Endothelial cell of umbilical vein (primary cell): ENCODE measurements around the gene RAB20. TPM values are rescaled to one million over a fixed set of nuclear protein-coding genes. Genes with fewer than 3 reads are reported as not detected.

Experiments
- BruUV-seq: library from RNA; stranded (reverse); fragments of 400-500 nt; replicated peaks from 2 replicates; lab custom pipeline; 2021; lab: Mats Ljungman, UMichigan
- CTCF ChIA-PET: fragments of 300-600, 350-600 bp; sonication (Branson Sonifier 250); formaldehyde crosslinking; loops from one replicate; lab custom pipeline; 2021; ENCODE audit warnings: antibody characterized with exemption, inconsistent platforms; lab: Charles Lee
- POLR2A ChIA-PET: fragments of 300-600, 350-600 bp; sonication (Branson Sonifier 250); formaldehyde crosslinking; loops from one replicate; lab custom pipeline; 2021; ENCODE audit warnings: antibody characterized with exemption, inconsistent platforms; lab: Charles Lee
- DNase-seq: peaks from one replicate; pipeline ENCODE4 v3.0.0-alpha.2; 2011; ENCODE audit warnings: low read depth, low spot score
- FAIRE-seq: peaks from 2 replicates; lab custom pipeline; 2011; peaks lifted over from hg19 to GRCh38; lab: Jason Lieb, UNC
- H2AFZ ChIP-seq: 2 replicates; pipeline ENCODE4 v1.6.0; 2012; ENCODE audit warnings: low read depth, low read length, control low read depth, inconsistent platforms
- H3K27ac ChIP-seq: 2 replicates; pipeline ENCODE4 v1.5.1; 2011; ENCODE audit warnings: low read depth, mild to moderate bottlenecking, control low read depth, low read length, moderate library complexity; ENCODE audit not compliant: insufficient read depth
- H3K27me3 ChIP-seq, 2 experiments: 2 replicates each; pipeline versions ENCODE4 v1.6.0 to v1.6.1; 2011; ENCODE audit warnings: low read length in 2 of 2, mixed read lengths in 1 of 2; ENCODE audit not compliant: control insufficient read depth in 2 of 2, insufficient read depth in 2 of 2
- H3K36me3 ChIP-seq, 2 experiments: 2 replicates in 1 of 2; 3 replicates in 1 of 2; pipeline ENCODE4 v1.5.1; 2011; ENCODE audit warnings: low read length in 2 of 2, mild to moderate bottlenecking in 1 of 2, moderate library complexity in 1 of 2; ENCODE audit not compliant: control insufficient read depth in 2 of 2, insufficient read depth in 2 of 2; ENCODE audit errors: extremely low read depth in 1 of 2
- H3K4me1 ChIP-seq: 3 replicates; pipeline ENCODE4 v1.5.1; 2011; ENCODE audit warnings: mild to moderate bottlenecking, low read length; ENCODE audit not compliant: control insufficient read depth, insufficient read depth; ENCODE audit errors: extremely low read depth
- H3K4me2 ChIP-seq: 2 replicates; pipeline ENCODE4 v1.6.1; 2011; ENCODE audit warnings: low read length, control low read depth, mixed read lengths; ENCODE audit not compliant: insufficient read depth
- H3K4me3 ChIP-seq, 3 experiments: fragments of 200-600 bp in 1 of 3; sonication (generic), shearing (Covaris generic) in 1 of 3; replicated peaks in 1 of 3; 2 replicates each; pipeline ENCODE4 v1.5.1; 2011 to 2016; ENCODE audit warnings: control low read depth in 3 of 3, low read length in 3 of 3, mild to moderate bottlenecking in 2 of 3, inconsistent platforms in 1 of 3, low read depth in 1 of 3, moderate library complexity in 1 of 3; ENCODE audit not compliant: insufficient read depth in 1 of 3
- H3K79me2 ChIP-seq: 2 replicates; pipeline ENCODE4 v1.6.0; 2012; ENCODE audit warnings: low read length, inconsistent platforms; ENCODE audit not compliant: control insufficient read depth, insufficient read depth
- H3K9ac ChIP-seq: replicated peaks from 2 replicates; pipeline ENCODE3; 2011; ENCODE audit warnings: low read length, control low read depth; ENCODE audit not compliant: insufficient read depth; ENCODE audit errors: extremely low read depth
- H3K9me1 ChIP-seq: replicated peaks from 3 replicates; pipeline ENCODE4 v1.6.0; 2011; ENCODE audit warnings: mild to moderate bottlenecking, low read length; ENCODE audit not compliant: control insufficient read depth, insufficient read depth; ENCODE audit errors: extremely low read depth
- H3K9me3 ChIP-seq: replicated peaks from 2 replicates; pipeline ENCODE4 v1.5.1; 2012; ENCODE audit warnings: low read length, inconsistent platforms; ENCODE audit not compliant: control insufficient read depth, insufficient read depth
- H4K20me1 ChIP-seq: replicated peaks from 2 replicates; pipeline ENCODE3; 2011; ENCODE audit warnings: mild to moderate bottlenecking, low read length; ENCODE audit not compliant: control insufficient read depth, insufficient read depth; ENCODE audit errors: extremely low read depth
- CTCF ChIP-seq, 2 donors: IDR thresholded peaks; 1 replicate in 1 of 2; 2 replicates in 1 of 2; pipeline ENCODE4 v1.5.1; 2011; ENCODE audit warnings: low read length in 2 of 2, mild to moderate bottlenecking in 2 of 2, moderate library complexity in 2 of 2, control low read depth in 1 of 2, inconsistent platforms in 1 of 2, low read depth in 1 of 2; ENCODE audit not compliant: insufficient read depth in 1 of 2; ENCODE audit errors: extremely low read depth in 1 of 2
- EZH2 ChIP-seq: IDR thresholded peaks from 2 replicates; pipeline ENCODE4 v1.6.1; 2012; ENCODE audit warnings: borderline replicate concordance, low read depth, mild to moderate bottlenecking, moderate library complexity, low read length, inconsistent platforms; ENCODE audit not compliant: severe bottlenecking
- GATA2 ChIP-seq: IDR thresholded peaks from 2 replicates; pipeline ENCODE4 v1.7.0; 2011; ENCODE audit warnings: low read depth, mild to moderate bottlenecking, moderate library complexity, mixed read lengths, low read length; ENCODE audit not compliant: insufficient read length, insufficient read depth
- JUN ChIP-seq: IDR thresholded peaks from 2 replicates; pipeline ENCODE4 v1.6.1; 2011; ENCODE audit warnings: borderline replicate concordance, low read depth; ENCODE audit not compliant: insufficient read length, insufficient read depth
- MYC ChIP-seq: IDR thresholded peaks from one replicate; pipeline ENCODE4 v1.6.1; 2011; ENCODE audit warnings: mild to moderate bottlenecking, low read depth, low read length
- POLR2A ChIP-seq: IDR thresholded peaks from 2 replicates; pipeline ENCODE4 v1.6.1; 2012; ENCODE audit warnings: low read depth, mild to moderate bottlenecking, control low read depth, low read length
- dilution Hi-C: fragments of 300-500 bp; cut with MboI; formaldehyde crosslinking; loops from one replicate; pipeline ENCODE4 v1.15.0; 2019; ENCODE audit warnings: low sequenced_read_pairs; ENCODE audit not compliant: extremely low pct_ligation_motif_present
- intact Hi-C: fragments of 100-400 bp; cut with micrococcal nuclease; formaldehyde crosslinking; loops from one replicate; pipeline ENCODE4 v1.10.0; 2022
- polyA plus RNA-seq, 4 experiments: library from polyadenylated mRNA; depleted of rRNA in 3 of 4; stranded (reverse) in 3 of 4; unstranded in 1 of 4; fragments of >200 nt; gene quantifications; 2 replicates each; pipeline versions ENCODE4 v1.2.1 to v1.2.3, GENCODE V29; 2011 to 2012; ENCODE audit warnings: missing spikeins in 1 of 4
- total RNA-seq: library from RNA; stranded (reverse); gene quantifications from 2 replicates; pipeline ENCODE4 v1.2.3, GENCODE V29; 2021

RAB20 gene
- total and polyA plus RNA-seq, 2 donors (not counting 3 experiments of a cell fraction or from before 2014, with no cell fraction given), result 1.3 to 1.7 TPM

DNA sequence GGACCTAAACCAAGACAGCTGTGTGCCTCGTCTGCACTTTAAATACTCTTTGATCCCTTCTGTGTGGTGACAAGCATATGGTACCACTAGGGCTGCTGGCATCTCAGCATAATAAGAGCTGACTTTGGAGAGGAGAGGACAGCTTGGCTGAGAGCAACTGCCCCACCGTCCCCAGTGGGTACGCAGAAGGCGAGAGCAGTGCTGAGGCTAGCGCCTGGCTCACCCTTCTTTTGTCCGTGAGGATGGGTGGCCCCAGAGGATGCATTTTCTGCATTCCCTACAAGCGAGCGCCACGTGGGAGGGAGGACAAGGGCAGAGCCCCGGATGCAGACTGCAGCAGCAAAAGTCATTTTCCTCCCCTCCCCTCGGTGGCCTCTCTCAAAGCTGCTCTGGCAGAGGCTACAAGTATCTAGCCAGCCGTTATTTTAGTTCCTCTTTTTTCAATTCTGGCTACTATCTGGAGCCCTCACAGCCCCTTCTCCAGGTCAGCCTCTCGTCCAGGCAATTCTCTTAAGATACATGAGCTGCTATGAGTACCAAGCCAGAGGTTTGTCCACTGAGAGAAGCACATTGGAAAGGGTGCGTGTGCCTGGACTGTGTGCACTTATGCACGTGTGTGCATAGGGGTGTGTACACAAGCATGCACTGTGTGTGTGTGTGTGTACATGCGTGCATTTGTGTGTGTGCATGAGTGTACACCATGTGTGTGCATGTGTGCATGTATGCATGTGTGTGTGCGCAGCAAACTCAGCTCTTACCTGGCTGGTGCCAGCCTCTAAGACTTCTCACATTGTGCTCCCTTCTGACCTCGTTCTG is 51.3 kb downstream of the RAB20 start:
- Histone ChIP-seq H3K79me2 (no peaks in the 10 kb centered on the region), H3K4me3 (no peak overlapping the region), H3K4me2 (no peak overlapping the region), H2AFZ (no peak overlapping the region), H3K9ac (no peak overlapping the region), H3K27ac (no peak overlapping the region), H3K36me3 (peaks cover 26 to 49% of the 10 kb centered on the region in 2 experiments), H3K9me3 (no peaks in the 10 kb centered on the region), H3K4me1 (peaks cover 6% of the 10 kb centered on the region), H3K9me1 (no peaks in the 10 kb centered on the region), H3K27me3 (no peaks in the 10 kb centered on the region), H4K20me1 (no peaks in the 10 kb centered on the region)
- no TSS peak for BruUV-seq
- FAIRE-seq (no peak), DNase-seq (no peak)
- TF ChIP-seq CTCF (IDR thresholded peaks at IDR 0.05; ENCODE audit: extremely low read depth in 1 of 2, insufficient read depth in 1 of 2, low read depth in 1 of 2, low read length in 2 of 2) (no peak), POLR2A (no peak), EZH2 (no peak), MYC (no peak), JUN (no peak), GATA2 (no peak)
- dilution Hi-C loops (no loop called here), intact Hi-C loops (no loop called here)
- ChIA-PET CTCF (interaction anchor here (0.8 to 2.7 kb wide), 3 partner anchors 10 to 55 kb away, joined by 3 to 11 read pairs (median 3); no protein-coding TSS in a partner anchor), POLR2A (no interaction called here)
